Peyer's patch (tissue), 4 donors: Measurements from ENCODE around the gene FKRP.

Experiments used
- POLR2A ChIP-seq, 2 donors: fragments of 450-650 bp; IDR thresholded peaks; one replicate each; pipeline ENCODE4 v1.5.1; 2017; ENCODE audit warnings: antibody characterized with exemption in 2 of 2, mild to moderate bottlenecking in 2 of 2, moderate library complexity in 2 of 2
- TF ChIP-seq, protein P1 (sequence below), 6 experiments: fragments of 450-650 bp in 4 of 6; fragments of 200-600 bp in 2 of 6; sonication (generic) in 1 of 6; IDR thresholded peaks; one replicate each; pipeline ENCODE4 v1.5.1; 2017 to 2019; ENCODE audit warnings: antibody characterized with exemption in 6 of 6, mild to moderate bottlenecking in 3 of 6, moderate library complexity in 1 of 6

DNA sequence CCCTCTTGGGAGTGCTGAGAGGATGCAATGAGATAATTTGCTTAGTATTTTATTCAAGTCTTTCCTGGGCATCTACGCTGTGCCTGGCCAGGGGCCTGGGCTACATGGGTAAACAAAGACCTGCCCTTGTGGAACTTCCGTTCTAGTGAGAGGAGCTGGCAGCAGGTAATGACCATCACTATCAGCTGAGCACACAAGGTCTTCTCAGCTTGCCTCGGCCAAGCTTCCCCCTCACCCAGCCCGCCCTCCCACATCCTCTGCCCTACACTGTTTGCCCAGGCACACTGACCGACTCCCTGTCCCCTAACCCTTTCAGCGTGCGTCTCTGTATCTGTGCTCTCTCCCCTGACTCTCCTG, 8.6 kb upstream of the FKRP start:
- TF ChIP-seq, protein P1, sequence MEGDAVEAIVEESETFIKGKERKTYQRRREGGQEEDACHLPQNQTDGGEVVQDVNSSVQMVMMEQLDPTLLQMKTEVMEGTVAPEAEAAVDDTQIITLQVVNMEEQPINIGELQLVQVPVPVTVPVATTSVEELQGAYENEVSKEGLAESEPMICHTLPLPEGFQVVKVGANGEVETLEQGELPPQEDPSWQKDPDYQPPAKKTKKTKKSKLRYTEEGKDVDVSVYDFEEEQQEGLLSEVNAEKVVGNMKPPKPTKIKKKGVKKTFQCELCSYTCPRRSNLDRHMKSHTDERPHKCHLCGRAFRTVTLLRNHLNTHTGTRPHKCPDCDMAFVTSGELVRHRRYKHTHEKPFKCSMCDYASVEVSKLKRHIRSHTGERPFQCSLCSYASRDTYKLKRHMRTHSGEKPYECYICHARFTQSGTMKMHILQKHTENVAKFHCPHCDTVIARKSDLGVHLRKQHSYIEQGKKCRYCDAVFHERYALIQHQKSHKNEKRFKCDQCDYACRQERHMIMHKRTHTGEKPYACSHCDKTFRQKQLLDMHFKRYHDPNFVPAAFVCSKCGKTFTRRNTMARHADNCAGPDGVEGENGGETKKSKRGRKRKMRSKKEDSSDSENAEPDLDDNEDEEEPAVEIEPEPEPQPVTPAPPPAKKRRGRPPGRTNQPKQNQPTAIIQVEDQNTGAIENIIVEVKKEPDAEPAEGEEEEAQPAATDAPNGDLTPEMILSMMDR (IDR thresholded peaks at IDR 0.05) = no peak
- TF ChIP-seq POLR2A (IDR thresholded peaks at IDR 0.05) = no peak
